ENCODE results near the gene TSPAN31. TPM values are rescaled to one million over a fixed set of nuclear protein-coding genes. Genes with fewer than 3 reads are reported as not detected.

TSPAN31 gene
- total RNA-seq, 1 donor from 2014 or later = 21.5 TPM

- TF ChIP-seq CTCF (IDR thresholded peaks at IDR 0.05) = no peak
- Mint-ChIP-seq H3K27ac (ENCODE audit: unreplicated experiment) (no peak overlapping the region), H3K4me1 (ENCODE audit: low read depth) (peaks cover 12% of the 10 kb centered on the region), H3K36me3 (ENCODE audit: low read depth) (no peaks in the 10 kb centered on the region), H3K27me3 (ENCODE audit: low read depth) (peaks cover 18% of the 10 kb centered on the region), H3K4me3 (ENCODE audit: unreplicated experiment) (no peak overlapping the region), H3K9me3 (ENCODE audit: low read depth) (no peaks in the 10 kb centered on the region)
- DNase-seq (ENCODE audit: low spot score) = peak; percentile 80
Measured at GRCh38 chr12:57731411-57732080, 13.3 kb upstream of the TSPAN31 start.

GRCh38 chr12:57732270-57732669, 12.6 kb upstream of the TSPAN31 start:
- Mint-ChIP-seq H3K4me1 (ENCODE audit: low read depth) (peaks cover 19% of the 10 kb centered on the region), H3K9me3 (ENCODE audit: low read depth) (no peaks in the 10 kb centered on the region), H3K27ac (ENCODE audit: unreplicated experiment) (no peak overlapping the region), H3K27me3 (ENCODE audit: low read depth) (peaks cover 24% of the 10 kb centered on the region), H3K4me3 (ENCODE audit: unreplicated experiment) (no peak overlapping the region), H3K36me3 (ENCODE audit: low read depth) (no peaks in the 10 kb centered on the region)
- DNase-seq (ENCODE audit: low spot score) = no peak
- TF ChIP-seq CTCF (IDR thresholded peaks at IDR 0.05) = no peak

GRCh38 chr12:57732726-57733593, 11.9 kb upstream of the TSPAN31 start:
- no peaks in the 10 kb centered on the region for H3K9me3 Mint-ChIP-seq (ENCODE audit: low read depth)
- H3K4me3 Mint-ChIP-seq (ENCODE audit: unreplicated experiment) = no peak overlapping the region
- H3K36me3 Mint-ChIP-seq (ENCODE audit: low read depth) = no peaks in the 10 kb centered on the region
- H3K27ac Mint-ChIP-seq (ENCODE audit: unreplicated experiment) = no peak overlapping the region
- H3K27me3 Mint-ChIP-seq (ENCODE audit: low read depth) = peaks cover 24% of the 10 kb centered on the region
- H3K4me1 Mint-ChIP-seq (ENCODE audit: low read depth) = peaks cover 16% of the 10 kb centered on the region
- no peak for TF ChIP-seq CTCF (IDR thresholded peaks at IDR 0.05)
- no peak for DNase-seq (ENCODE audit: low spot score)

GRCh38 chr12:57733928-57734327, 10.9 kb upstream of the TSPAN31 start:
- H3K4me1 Mint-ChIP-seq (ENCODE audit: low read depth) = peaks cover 17% of the 10 kb centered on the region
- H3K27ac Mint-ChIP-seq (ENCODE audit: unreplicated experiment) = no peak overlapping the region
- H3K4me3 Mint-ChIP-seq (ENCODE audit: unreplicated experiment) = no peak overlapping the region
- DNase-seq (ENCODE audit: low spot score) = no peak
- H3K9me3 Mint-ChIP-seq (ENCODE audit: low read depth) = no peaks in the 10 kb centered on the region
- H3K36me3 Mint-ChIP-seq (ENCODE audit: low read depth) = no peaks in the 10 kb centered on the region
- no peak for TF ChIP-seq CTCF (IDR thresholded peaks at IDR 0.05)
- peaks cover 25% of the 10 kb centered on the region for H3K27me3 Mint-ChIP-seq (ENCODE audit: low read depth)

GRCh38 chr12:57734591-57734990, 10.2 kb upstream of the TSPAN31 start:
- peaks cover 32% of the 10 kb centered on the region for H3K27me3 Mint-ChIP-seq (ENCODE audit: low read depth)
- H3K4me3 Mint-ChIP-seq (ENCODE audit: unreplicated experiment) = no peak overlapping the region
- no peak for TF ChIP-seq CTCF (IDR thresholded peaks at IDR 0.05)
- H3K36me3 Mint-ChIP-seq (ENCODE audit: low read depth) = no peaks in the 10 kb centered on the region
- H3K4me1 Mint-ChIP-seq (ENCODE audit: low read depth) = peaks cover 22% of the 10 kb centered on the region
- H3K9me3 Mint-ChIP-seq (ENCODE audit: low read depth) = no peaks in the 10 kb centered on the region
- H3K27ac Mint-ChIP-seq (ENCODE audit: unreplicated experiment) = no peak overlapping the region
- DNase-seq (ENCODE audit: low spot score) = no peak

All from chondrocyte (in vitro differentiated cells).